Neural cell (in vitro differentiated cells): ENCODE measurements around the gene NRIP3.

Source experiments
- CTCF ChIP-seq: fragments of 450-650 bp; IDR thresholded peaks from 2 replicates; pipeline ENCODE4 v1.5.1; 2014; ENCODE audit warnings: antibody characterized with exemption, mild to moderate bottlenecking, moderate library complexity; ENCODE audit not compliant: poor library complexity, severe bottlenecking
- POLR2AphosphoS5 ChIP-seq: IDR thresholded peaks from 2 replicates; pipeline ENCODE4 v1.6.1; 2012
- RAD21 ChIP-seq: fragments of 450-650 bp; conservative IDR thresholded peaks from 2 replicates; pipeline ENCODE4 v1.6.1; 2014; ENCODE audit warnings: antibody characterized with exemption, mild to moderate bottlenecking, moderate library complexity
- TAF1 ChIP-seq: IDR thresholded peaks from 2 replicates; pipeline ENCODE4 v1.6.1; 2012; ENCODE audit warnings: low read depth
- TF ChIP-seq, protein P1 (sequence below): IDR thresholded peaks from 2 replicates; pipeline ENCODE4 v1.6.1; 2012; ENCODE audit warnings: borderline replicate concordance

- TF ChIP-seq TAF1 (no peak), POLR2AphosphoS5 (no peak), CTCF (no peak), RAD21 (no peak)
- TF ChIP-seq, protein P1, sequence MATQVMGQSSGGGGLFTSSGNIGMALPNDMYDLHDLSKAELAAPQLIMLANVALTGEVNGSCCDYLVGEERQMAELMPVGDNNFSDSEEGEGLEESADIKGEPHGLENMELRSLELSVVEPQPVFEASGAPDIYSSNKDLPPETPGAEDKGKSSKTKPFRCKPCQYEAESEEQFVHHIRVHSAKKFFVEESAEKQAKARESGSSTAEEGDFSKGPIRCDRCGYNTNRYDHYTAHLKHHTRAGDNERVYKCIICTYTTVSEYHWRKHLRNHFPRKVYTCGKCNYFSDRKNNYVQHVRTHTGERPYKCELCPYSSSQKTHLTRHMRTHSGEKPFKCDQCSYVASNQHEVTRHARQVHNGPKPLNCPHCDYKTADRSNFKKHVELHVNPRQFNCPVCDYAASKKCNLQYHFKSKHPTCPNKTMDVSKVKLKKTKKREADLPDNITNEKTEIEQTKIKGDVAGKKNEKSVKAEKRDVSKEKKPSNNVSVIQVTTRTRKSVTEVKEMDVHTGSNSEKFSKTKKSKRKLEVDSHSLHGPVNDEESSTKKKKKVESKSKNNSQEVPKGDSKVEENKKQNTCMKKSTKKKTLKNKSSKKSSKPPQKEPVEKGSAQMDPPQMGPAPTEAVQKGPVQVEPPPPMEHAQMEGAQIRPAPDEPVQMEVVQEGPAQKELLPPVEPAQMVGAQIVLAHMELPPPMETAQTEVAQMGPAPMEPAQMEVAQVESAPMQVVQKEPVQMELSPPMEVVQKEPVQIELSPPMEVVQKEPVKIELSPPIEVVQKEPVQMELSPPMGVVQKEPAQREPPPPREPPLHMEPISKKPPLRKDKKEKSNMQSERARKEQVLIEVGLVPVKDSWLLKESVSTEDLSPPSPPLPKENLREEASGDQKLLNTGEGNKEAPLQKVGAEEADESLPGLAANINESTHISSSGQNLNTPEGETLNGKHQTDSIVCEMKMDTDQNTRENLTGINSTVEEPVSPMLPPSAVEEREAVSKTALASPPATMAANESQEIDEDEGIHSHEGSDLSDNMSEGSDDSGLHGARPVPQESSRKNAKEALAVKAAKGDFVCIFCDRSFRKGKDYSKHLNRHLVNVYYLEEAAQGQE = no peak
These were observed 46.9 kb downstream of the NRIP3 start for GRCh38 chr11:8956860-8957259.
